ENCODE results near the gene KCNB1. TPM values are rescaled to one million over a fixed set of nuclear protein-coding genes. Genes with fewer than 3 reads are reported as not detected.

KCNB1 gene
- total and polyA plus RNA-seq, 2 of the 4 experiments (the other 2 are of a cell fraction), result 0.05 TPM; not detected in 1

DNA sequence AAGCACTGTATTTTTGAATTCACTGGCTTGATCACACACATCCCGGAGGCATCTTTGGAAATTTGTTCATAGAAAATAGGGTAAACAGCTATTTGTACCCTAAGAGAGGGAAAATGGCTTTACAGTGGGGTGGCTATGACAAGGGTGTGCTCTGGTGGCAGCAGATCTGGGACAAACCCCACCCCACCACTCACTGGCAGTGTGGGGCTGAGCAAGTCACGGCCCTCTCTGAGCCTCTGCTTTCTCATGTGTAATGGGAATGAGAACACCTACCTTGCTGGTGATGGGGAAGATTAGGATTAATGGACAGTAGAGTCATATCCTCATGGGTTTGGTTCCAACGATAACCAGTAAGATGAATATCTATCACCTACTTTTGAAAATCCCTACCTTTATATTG, 78.0 kb downstream of the KCNB1 start:
- H3K4me2 ChIP-seq (ENCODE audit: low read depth, low read length), result no peak overlapping the region
- H2BK5ac ChIP-seq (ENCODE audit: low read depth, low read length, poor library complexity, severe bottlenecking), result no peak overlapping the region
- WGBS, 2 experiments (ENCODE audit: extremely low coverage in 2 of 2, insufficient read length in 1 of 2), result no CpG with 5 or more reads among the region's 3 CpGs
- H3K4me3 ChIP-seq (ENCODE audit: insufficient read depth, low read depth, low read length), result no peak overlapping the region
- peaks cover 1% of the 10 kb centered on the region; the same call in 1 of the 2 replicates for H3K9me3 ChIP-seq (ENCODE audit: control insufficient read depth, insufficient read depth, low read length)
- H4K20me1 ChIP-seq (ENCODE audit: insufficient read depth, low read length), result no peaks in the 10 kb centered on the region
- DNase-seq (no peak), ATAC-seq (ENCODE audit: low read depth) (no peak)
- H4K8ac ChIP-seq (ENCODE audit: low read depth in 2 of 2, low read length in 2 of 2), result no peak overlapping the region
- H3K4ac ChIP-seq (ENCODE audit: low read depth, low read length), result no peak overlapping the region
- H2BK15ac ChIP-seq (ENCODE audit: low read depth, low read length), result no peak overlapping the region
- no peak overlapping the region for H3K23ac ChIP-seq (ENCODE audit: low read depth, low read length)
- peaks cover 43% of the 10 kb centered on the region for H3K27me3 ChIP-seq (ENCODE audit: control insufficient read depth, insufficient read depth, low read length)
- TF ChIP-seq FOS (IDR thresholded peaks at IDR 0.05; ENCODE audit: low read depth, low read length) (no peak), RCOR1 (IDR thresholded peaks at IDR 0.05; ENCODE audit: insufficient replicate concordance, low read length) (no peak), MAZ (IDR thresholded peaks at IDR 0.05; ENCODE audit: borderline replicate concordance, low read depth, low read length) (no peak), BHLHE40 (IDR thresholded peaks at IDR 0.05; ENCODE audit: low read depth, low read length) (no peak), POLR2A (IDR thresholded peaks at IDR 0.05; ENCODE audit: low read depth, low read length) (no peak), RFX5 (IDR thresholded peaks at IDR 0.05; ENCODE audit: low read depth, low read length) (no peak), NFE2L2 (IDR thresholded peaks at IDR 0.05; ENCODE audit: low read depth, low read length) (no peak)
- in situ Hi-C loops (cut with MboI; ENCODE audit: low sequenced_read_pairs), result no loop called here
- intact Hi-C loops (cut with micrococcal nuclease), result no loop called here
- CTCF ChIA-PET, result no interaction called here
- no peak overlapping the region for H3K9ac ChIP-seq (ENCODE audit: low read depth, low read length)
- H3K79me1 ChIP-seq (ENCODE audit: low read depth in 1 of 2, low read length in 2 of 2), result no peaks in the 10 kb centered on the region
- H2BK120ac ChIP-seq (ENCODE audit: low read depth, low read length), result no peak overlapping the region
- POLR2A ChIA-PET (ENCODE audit: unreplicated experiment), result no interaction called here
- H2BK20ac ChIP-seq (ENCODE audit: low read depth, low read length), result no peak overlapping the region
- 0 out of 2 replicates have a peak, but pooled peaks cover 2% of the 10 kb centered on the region for H3K9me1 ChIP-seq (ENCODE audit: insufficient read depth, low read length)
- H2AFZ ChIP-seq (replicated peaks; ENCODE audit: low read length, poor library complexity), result no peak overlapping the region
- H3K36me3 ChIP-seq (ENCODE audit: control insufficient read depth, insufficient read depth, low read length), result no peaks in the 10 kb centered on the region
- no peak overlapping the region for H4K5ac ChIP-seq (ENCODE audit: low read depth, low read length)
- H2AK5ac ChIP-seq (ENCODE audit: low read depth, low read length), result no peak overlapping the region
- no TSS peak for BruUV-seq (replicated peaks)
- no peak overlapping the region for H3K27ac ChIP-seq (ENCODE audit: insufficient read depth, low read length)
- no peak overlapping the region for H4K91ac ChIP-seq (ENCODE audit: insufficient read depth, low read depth, low read length)
- H3K14ac ChIP-seq (replicated peaks; ENCODE audit: low read depth, low read length), result no peak overlapping the region
- peaks cover 3% of the 10 kb centered on the region for H3K4me1 ChIP-seq (ENCODE audit: control insufficient read depth, insufficient read depth, low read length)
- H3K56ac ChIP-seq (ENCODE audit: extremely low read depth, insufficient read depth, low read length), result no peak overlapping the region
- H2AK9ac ChIP-seq (replicated peaks; ENCODE audit: low read depth, low read length, poor library complexity), result no peak overlapping the region
- H3K18ac ChIP-seq (ENCODE audit: low read depth, low read length), result no peak overlapping the region
- dilution Hi-C loops (cut with HindIII; ENCODE audit: low sequenced_read_pairs, unreplicated experiment), result no loop called here

All from IMR-90 (cell line).